ENCODE results near the gene HLA-DMB. TPM values are rescaled to one million over a fixed set of nuclear protein-coding genes. Genes with fewer than 3 reads are reported as not detected.

The HLA-DMB gene
- 1.3 to 2.2 TPM (median 1.9 TPM) in 5 replicates for total RNA-seq (2022; extraction: Qiagen RNA extraction)

GRCh38 chr6:32940656-32941213 is at the start of gene HLA-DMB:
Gene HLA-DMB, minus strand, starts transcription at chr6:32941028. Its CDS starts 221 bp downstream, at chr6:32940807.

GRCh38 chr6:32968093-32968866 is 27.5 kb upstream of the HLA-DMB start, which contains the start of gene BRD2:
Gene BRD2, plus strand, starts transcription at chr6:32968594. Its CDS starts 4,305 bp downstream, at chr6:32972899.

GRCh38 chr6:32952817-32953739 is 12.2 kb upstream of the HLA-DMB start, which contains the start of gene HLA-DMA:
Gene HLA-DMA, minus strand, starts transcription at chr6:32953097. Its CDS starts 61 bp downstream, at chr6:32953036.

Other genes with a start within 250 kb of the HLA-DMB start
- not detected in 5 replicates for gene HLA-DQA2, start 199.6 kb downstream of the HLA-DMB start, total RNA-seq (2022; extraction: Qiagen RNA extraction)
- not detected in 5 replicates for gene HLA-DQB2, start 177.5 kb downstream of the HLA-DMB start, total RNA-seq (2022; extraction: Qiagen RNA extraction)
- 0.11 to 0.20 TPM in 2 of 5 replicates, not detected in the others for gene HLA-DOB, start 124.0 kb downstream of the HLA-DMB start, total RNA-seq (2022; extraction: Qiagen RNA extraction)
- 13.3 to 25.1 TPM (median 16.8 TPM) in 5 replicates for gene TAP2, start 102.3 kb downstream of the HLA-DMB start, total RNA-seq (2022; extraction: Qiagen RNA extraction)
- gene PSMB8, start 97.0 kb downstream of the HLA-DMB start, total RNA-seq (2022; extraction: Qiagen RNA extraction) = 17.9 to 21.8 TPM (median 20.1 TPM) in 5 replicates
- gene TAP1, start 87.3 kb downstream of the HLA-DMB start, total RNA-seq (2022; extraction: Qiagen RNA extraction) = 33.5 to 40.6 TPM (median 35.1 TPM) in 5 replicates
- 15.9 to 24.5 TPM (median 18.6 TPM) in 5 replicates for gene PSMB9, start 86.8 kb downstream of the HLA-DMB start, total RNA-seq (2022; extraction: Qiagen RNA extraction)
- 2.4 to 3.3 TPM (median 2.6 TPM) in 5 replicates for gene HLA-DMA, start 12.1 kb upstream of the HLA-DMB start, total RNA-seq (2022; extraction: Qiagen RNA extraction)
- 112 to 140 TPM (median 119 TPM) in 5 replicates for gene BRD2, start 27.6 kb upstream of the HLA-DMB start, total RNA-seq (2022; extraction: Qiagen RNA extraction)
- not detected in 5 replicates for gene HLA-DOA, start 68.6 kb upstream of the HLA-DMB start, total RNA-seq (2022; extraction: Qiagen RNA extraction)
- gene HLA-DPA1, start 132.6 kb upstream of the HLA-DMB start, total RNA-seq (2022; extraction: Qiagen RNA extraction) = not detected in 5 replicates
- gene HLA-DPB1, start 135.0 kb upstream of the HLA-DMB start, total RNA-seq (2022; extraction: Qiagen RNA extraction) = not detected in 5 replicates